Colonic mucosa (tissue), 4 donors: ENCODE data around the gene WDFY4. TPM values are rescaled to one million over a fixed set of nuclear protein-coding genes. Genes with fewer than 3 reads are reported as not detected.

Experiments used
- DNase-seq: peaks from one replicate; pipeline ENCODE4 v3.0.0-alpha.2; 2020
- H3K27ac ChIP-seq: fragments of 200-600 bp; one replicate; pipeline ENCODE4 v1.8.0; 2021
- H3K27me3 ChIP-seq: fragments of 200-600 bp; one replicate; pipeline ENCODE4 v1.8.0; 2021
- H3K36me3 ChIP-seq: fragments of 200-600 bp; one replicate; pipeline ENCODE4 v1.8.0; 2021
- H3K4me1 ChIP-seq: fragments of 200-600 bp; one replicate; pipeline ENCODE4 v1.8.0; 2021; ENCODE audit warnings: mild to moderate bottlenecking
- H3K4me3 ChIP-seq: fragments of 200-600 bp; one replicate; pipeline ENCODE4 v1.8.0; 2021
- H3K9ac ChIP-seq, 2 donors: one replicate each; pipeline ENCODE4 v1.7.0; 2013; ENCODE audit warnings: control low read depth in 2 of 2, low read depth in 2 of 2, low read length in 2 of 2
- H3K9me3 ChIP-seq: fragments of 200-600 bp; one replicate; pipeline ENCODE4 v1.8.0; 2021
- intact Hi-C: fragments of 100-400 bp; cut with DNase I; formaldehyde crosslinking; loops from one replicate; pipeline ENCODE4 v1.14.1; 2022
- total RNA-seq, 2 donors: library from RNA; stranded (reverse); fragmentation: NEBNext Ultra II Directional in 1 of 2; extraction: Animal tissue kit (Norgen Biotek cat#: 25700) in 1 of 2; gene quantifications; one replicate each; pipeline ENCODE4 v1.2.1, GENCODE V29; 2021
- TF ChIP-seq, protein P1 (sequence below): fragments of 200-600 bp; IDR thresholded peaks from one replicate; pipeline ENCODE4 v1.8.0; 2022; ENCODE audit warnings: antibody characterized with exemption, mild to moderate bottlenecking
- donor health status: healthy.
- donor health status: DM: no; HTN: no; CAD: no.
- donor health status: DM: no; HTN: no; CAD: no.

The WDFY4 gene, protein sequence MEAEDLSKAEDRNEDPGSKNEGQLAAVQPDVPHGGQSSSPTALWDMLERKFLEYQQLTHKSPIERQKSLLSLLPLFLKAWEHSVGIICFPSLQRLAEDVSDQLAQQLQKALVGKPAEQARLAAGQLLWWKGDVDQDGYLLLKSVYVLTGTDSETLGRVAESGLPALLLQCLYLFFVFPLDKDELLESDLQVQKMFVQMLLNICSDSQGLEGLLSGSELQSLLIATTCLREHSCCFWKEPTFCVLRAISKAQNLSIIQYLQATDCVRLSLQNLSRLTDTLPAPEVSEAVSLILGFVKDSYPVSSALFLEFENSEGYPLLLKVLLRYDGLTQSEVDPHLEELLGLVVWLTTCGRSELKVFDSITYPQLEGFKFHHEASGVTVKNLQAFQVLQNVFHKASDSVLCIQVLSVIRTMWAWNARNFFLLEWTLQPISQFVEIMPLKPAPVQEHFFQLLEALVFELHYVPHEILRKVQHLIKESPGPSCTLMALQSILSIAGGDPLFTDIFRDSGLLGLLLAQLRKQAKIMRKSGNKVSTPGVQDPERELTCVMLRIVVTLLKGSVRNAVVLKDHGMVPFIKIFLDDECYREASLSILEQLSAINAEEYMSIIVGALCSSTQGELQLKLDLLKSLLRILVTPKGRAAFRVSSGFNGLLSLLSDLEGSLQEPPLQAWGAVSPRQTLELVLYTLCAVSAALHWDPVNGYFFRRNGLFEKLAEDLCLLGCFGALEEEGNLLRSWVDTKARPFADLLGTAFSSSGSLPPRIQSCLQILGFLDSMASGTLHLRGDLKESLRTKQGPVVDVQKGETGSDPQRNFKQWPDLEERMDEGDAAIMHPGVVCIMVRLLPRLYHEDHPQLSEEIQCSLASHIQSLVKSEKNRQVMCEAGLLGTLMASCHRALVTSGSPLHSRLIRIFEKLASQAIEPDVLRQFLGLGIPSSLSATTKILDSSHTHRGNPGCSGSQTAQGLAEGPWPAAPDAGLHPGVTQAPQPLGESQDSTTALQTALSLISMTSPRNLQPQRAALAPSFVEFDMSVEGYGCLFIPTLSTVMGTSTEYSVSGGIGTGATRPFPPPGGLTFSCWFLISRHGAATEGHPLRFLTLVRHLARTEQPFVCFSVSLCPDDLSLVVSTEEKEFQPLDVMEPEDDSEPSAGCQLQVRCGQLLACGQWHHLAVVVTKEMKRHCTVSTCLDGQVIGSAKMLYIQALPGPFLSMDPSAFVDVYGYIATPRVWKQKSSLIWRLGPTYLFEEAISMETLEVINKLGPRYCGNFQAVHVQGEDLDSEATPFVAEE (N-terminal part only)
- 1 to 10 TPM; 1.5 to 1.6 TPM for total RNA-seq

DNA sequence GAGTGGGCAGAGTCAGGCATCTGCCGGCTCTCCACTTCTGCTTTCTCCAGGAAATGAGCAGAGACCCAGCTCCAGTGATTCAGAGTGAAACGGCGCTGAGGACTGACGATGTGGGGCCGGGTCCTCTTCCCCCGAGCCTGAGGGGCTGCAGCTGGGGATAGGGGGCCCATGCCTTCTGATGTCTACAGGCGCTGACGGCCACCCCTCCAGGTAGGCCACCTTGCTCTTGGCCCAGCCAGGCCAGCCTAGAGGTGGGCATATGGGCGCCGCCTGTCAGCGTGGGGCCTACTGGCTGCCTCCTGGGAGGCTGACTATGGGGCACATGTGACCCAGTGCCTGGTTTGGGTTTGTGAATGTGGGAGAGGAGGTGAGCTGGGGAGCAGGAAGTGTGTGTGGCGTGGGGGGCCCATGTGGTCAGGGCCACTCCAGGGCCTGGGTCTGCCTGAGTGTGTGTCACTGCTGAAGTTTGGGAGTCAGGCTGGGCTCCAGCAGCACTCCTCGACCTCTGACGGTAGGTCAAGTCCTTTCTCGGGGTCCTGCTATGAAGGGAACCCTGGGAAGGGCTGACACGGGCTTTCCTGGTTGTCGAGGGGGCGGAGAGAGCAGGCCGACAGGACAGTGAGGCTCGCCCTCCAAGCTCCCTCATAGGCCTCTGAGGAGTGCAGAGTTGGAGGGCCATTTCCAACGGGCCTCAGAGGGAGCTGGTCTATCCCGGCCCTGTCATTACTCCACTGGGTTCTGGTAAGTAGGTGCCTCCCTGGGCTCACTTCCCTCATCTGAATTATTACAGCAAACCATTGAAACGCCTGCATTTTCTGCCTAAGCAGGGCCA is at the start of gene WDFY4:
TSS of gene WDFY4 (plus strand) at position 82 of the 832 bp plus-strand sequence. CDS start 24,860 bp downstream, outside the sequence.
- Histone ChIP-seq H3K9me3 (no peaks in the 10 kb centered on the region), H3K4me3 (peak within 1 kb of the TSS; percentile 9), H3K4me1 (no peaks in the 10 kb centered on the region), H3K9ac (peak within 1 kb of the TSS in 1 of 2 donors; percentile 43), H3K27ac (peak within 1 kb of the TSS; percentile 36), H3K36me3 (no peaks in the 10 kb centered on the region), H3K27me3 (no peaks in the 10 kb centered on the region)
- DNase-seq: no peak
- TF ChIP-seq, protein P1, sequence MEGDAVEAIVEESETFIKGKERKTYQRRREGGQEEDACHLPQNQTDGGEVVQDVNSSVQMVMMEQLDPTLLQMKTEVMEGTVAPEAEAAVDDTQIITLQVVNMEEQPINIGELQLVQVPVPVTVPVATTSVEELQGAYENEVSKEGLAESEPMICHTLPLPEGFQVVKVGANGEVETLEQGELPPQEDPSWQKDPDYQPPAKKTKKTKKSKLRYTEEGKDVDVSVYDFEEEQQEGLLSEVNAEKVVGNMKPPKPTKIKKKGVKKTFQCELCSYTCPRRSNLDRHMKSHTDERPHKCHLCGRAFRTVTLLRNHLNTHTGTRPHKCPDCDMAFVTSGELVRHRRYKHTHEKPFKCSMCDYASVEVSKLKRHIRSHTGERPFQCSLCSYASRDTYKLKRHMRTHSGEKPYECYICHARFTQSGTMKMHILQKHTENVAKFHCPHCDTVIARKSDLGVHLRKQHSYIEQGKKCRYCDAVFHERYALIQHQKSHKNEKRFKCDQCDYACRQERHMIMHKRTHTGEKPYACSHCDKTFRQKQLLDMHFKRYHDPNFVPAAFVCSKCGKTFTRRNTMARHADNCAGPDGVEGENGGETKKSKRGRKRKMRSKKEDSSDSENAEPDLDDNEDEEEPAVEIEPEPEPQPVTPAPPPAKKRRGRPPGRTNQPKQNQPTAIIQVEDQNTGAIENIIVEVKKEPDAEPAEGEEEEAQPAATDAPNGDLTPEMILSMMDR: no peak
- intact Hi-C loops: no loop called here

DNA sequence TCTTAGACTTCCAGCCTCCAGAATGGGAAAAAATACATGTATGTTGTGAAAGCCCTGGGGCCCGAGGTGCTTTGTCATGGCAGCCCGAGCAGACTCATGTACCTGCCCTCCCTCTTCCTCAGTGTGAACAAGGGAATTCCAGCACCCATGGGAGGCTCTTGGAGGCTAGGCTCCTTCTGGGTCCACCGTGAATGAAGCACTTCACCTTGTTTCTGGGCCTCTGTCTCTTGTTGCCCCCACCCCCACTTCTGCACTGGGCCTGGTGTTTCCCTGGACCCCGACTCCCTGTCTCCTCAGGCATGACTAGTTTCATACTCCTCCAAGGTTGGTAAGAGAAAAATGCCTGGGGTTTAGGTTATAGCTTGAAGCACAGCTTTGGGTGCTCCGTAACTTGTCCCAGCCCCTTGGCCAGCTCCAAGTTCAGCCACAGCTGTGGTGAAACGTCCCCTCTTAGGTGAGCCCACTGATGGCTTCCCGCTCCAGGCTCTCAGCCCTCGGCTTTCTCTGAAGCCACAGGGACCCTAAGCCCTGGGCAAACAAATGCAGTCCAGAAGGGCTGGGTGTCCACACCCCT is 49.6 kb upstream of the WDFY4 start:
- Histone ChIP-seq H3K27ac (no peak overlapping the region), H3K27me3 (no peaks in the 10 kb centered on the region), H3K4me1 (no peaks in the 10 kb centered on the region), H3K4me3 (no peak overlapping the region), H3K9me3 (no peaks in the 10 kb centered on the region), H3K36me3 (no peaks in the 10 kb centered on the region), H3K9ac (no peak overlapping the region)
- intact Hi-C loops: no loop called here
- TF ChIP-seq, protein P1: no peak
- no peak for DNase-seq

DNA sequence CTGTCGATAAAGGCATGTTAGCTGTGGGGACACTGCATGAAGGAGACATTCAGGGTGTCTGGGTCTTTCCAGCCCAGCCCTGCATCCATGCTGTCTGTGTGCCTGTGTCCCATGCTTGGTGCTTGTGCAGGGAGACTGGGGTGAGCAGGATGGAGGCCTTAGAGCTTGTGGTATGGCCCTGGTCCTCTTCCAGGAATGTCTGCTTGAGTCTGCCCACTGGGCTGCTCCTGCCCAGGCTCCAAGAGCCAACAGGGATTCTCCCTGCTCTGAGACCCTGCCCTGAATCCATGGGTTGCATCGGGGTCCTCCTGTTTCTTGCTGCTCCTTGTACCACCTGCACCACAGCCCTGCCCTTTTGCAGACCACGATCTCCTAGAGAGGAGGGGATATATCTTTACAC is 48.4 kb upstream of the WDFY4 start:
- Histone ChIP-seq H3K27me3 (no peaks in the 10 kb centered on the region), H3K27ac (no peak overlapping the region), H3K36me3 (no peaks in the 10 kb centered on the region), H3K4me1 (no peaks in the 10 kb centered on the region), H3K9me3 (no peaks in the 10 kb centered on the region), H3K9ac (no peak overlapping the region), H3K4me3 (no peak overlapping the region)
- intact Hi-C loops: no loop called here
- no peak for DNase-seq
- TF ChIP-seq, protein P1: no peak

DNA sequence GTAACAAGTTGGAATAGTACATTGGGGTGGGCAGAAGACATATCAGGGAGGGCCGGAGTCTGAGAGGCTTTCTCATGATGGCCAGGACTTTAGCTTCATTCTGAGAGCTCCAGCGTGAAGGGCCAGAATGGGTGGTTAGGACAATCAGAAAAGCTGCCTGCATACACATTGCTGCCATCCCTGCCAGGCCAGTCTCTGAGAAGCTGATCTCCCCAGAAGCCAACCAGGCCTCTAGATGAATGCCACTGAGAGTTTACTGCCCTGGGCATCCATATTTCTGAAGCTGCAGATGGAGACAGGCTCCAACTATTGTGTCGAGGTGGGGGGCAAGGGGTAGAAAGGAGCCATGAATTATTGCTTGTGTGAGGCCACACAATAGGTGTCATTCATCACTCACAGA is 47.8 kb upstream of the WDFY4 start:
- no peaks in the 10 kb centered on the region for H3K36me3 ChIP-seq

More for the DNA sequence above, 47.8 kb upstream of the WDFY4 start:
- H3K9me3 ChIP-seq: no peaks in the 10 kb centered on the region
- intact Hi-C loops: no loop called here
- no peaks in the 10 kb centered on the region for H3K4me1 ChIP-seq
- no peak overlapping the region for H3K4me3 ChIP-seq
- no peaks in the 10 kb centered on the region for H3K27me3 ChIP-seq
- no peak overlapping the region for H3K9ac ChIP-seq
- TF ChIP-seq, protein P1: no peak
- no peak overlapping the region for H3K27ac ChIP-seq
- no peak for DNase-seq
